WTC11 (cell line): Measurements from ENCODE around the gene MEIS2. TPM values are rescaled to one million over a fixed set of nuclear protein-coding genes. Genes with fewer than 3 reads are reported as not detected.

Experiments used
- ATAC-seq: fragments of 200-7000 bp; cut with Tn5 transposase; 2 replicates; pipeline ENCODE4 v1.10.0; 2021; ENCODE audit warnings: mild to moderate bottlenecking, moderate library complexity
- CTCF ChIA-PET: fragments of 300-600 bp; sonication (Branson Sonifier 250); formaldehyde crosslinking; loops from one replicate; lab custom pipeline; 2021; ENCODE audit warnings: antibody characterized with exemption; lab: Charles Lee
- POLR2A ChIA-PET: fragments of 350-600 bp; sonication (Branson Sonifier 250); formaldehyde crosslinking; loops from one replicate; lab custom pipeline; 2021; ENCODE audit warnings: antibody characterized with exemption; lab: Charles Lee
- DNase-seq: peaks from one replicate; pipeline ENCODE4 v3.0.0; 2021; ENCODE audit warnings: low spot score
- H3K27ac Mint-ChIP-seq: 2 replicates; pipeline ENCODE4 v1.8.0; 2021; ENCODE audit warnings: mixed read lengths
- H3K27me3 Mint-ChIP-seq: 2 replicates; pipeline ENCODE4 v1.8.0; 2021; ENCODE audit warnings: low read depth, mild to moderate bottlenecking, moderate library complexity, mixed read lengths
- H3K36me3 Mint-ChIP-seq: 2 replicates; pipeline ENCODE4 v1.8.0; 2021; ENCODE audit warnings: mixed read lengths
- H3K4me1 Mint-ChIP-seq: 2 replicates; pipeline ENCODE4 v1.8.0; 2022; ENCODE audit warnings: mixed read lengths
- H3K4me3 Mint-ChIP-seq: 2 replicates; pipeline ENCODE4 v1.8.0; 2021; ENCODE audit warnings: mild to moderate bottlenecking, moderate library complexity, mixed read lengths
- H3K9me3 Mint-ChIP-seq: 2 replicates; pipeline ENCODE4 v1.8.0; 2021; ENCODE audit warnings: mixed read lengths
- ARID4B ChIP-seq: sonication (generic); formaldehyde crosslinking; IDR thresholded peaks from 2 replicates; pipeline ENCODE4 v1.8.0; 2023; ENCODE audit warnings: missing genetic modification reagents, mild to moderate bottlenecking, borderline replicate concordance
- CREB1 ChIP-seq: sonication (generic); formaldehyde crosslinking; IDR thresholded peaks from 2 replicates; pipeline ENCODE4 v1.8.0; 2023; ENCODE audit warnings: mild to moderate bottlenecking, missing genetic modification reagents
- CREM ChIP-seq: sonication (generic); formaldehyde crosslinking; IDR thresholded peaks from 2 replicates; pipeline ENCODE4 v1.8.1; 2022; ENCODE audit warnings: mild to moderate bottlenecking, missing genetic modification reagents, moderate library complexity
- CTCF ChIP-seq: fragments of 200-600 bp; IDR thresholded peaks from 2 replicates; pipeline ENCODE4 v1.8.0; 2022; ENCODE audit warnings: antibody characterized with exemption
- EMX1 ChIP-seq: fragments of 250-450 bp; sonication (Bioruptor Pico); IDR thresholded peaks from 2 replicates; pipeline ENCODE4 v1.8.0; 2021; ENCODE audit warnings: mild to moderate bottlenecking
- FOXK1 ChIP-seq: sonication (generic); formaldehyde crosslinking; IDR thresholded peaks from 2 replicates; pipeline ENCODE4 v1.8.0; 2022; ENCODE audit warnings: mild to moderate bottlenecking, moderate library complexity, missing genetic modification reagents
- FOXP1 ChIP-seq: sonication (generic); formaldehyde crosslinking; IDR thresholded peaks from 2 replicates; pipeline ENCODE4 v1.8.0; 2022; ENCODE audit warnings: missing genetic modification reagents, mild to moderate bottlenecking, moderate library complexity, borderline replicate concordance
- FOXP4 ChIP-seq: sonication (generic); formaldehyde crosslinking; IDR thresholded peaks from 2 replicates; pipeline ENCODE4 v1.8.0; 2022; ENCODE audit warnings: mild to moderate bottlenecking, missing genetic modification reagents
- NFATC4 ChIP-seq: fragments of 250-450 bp; sonication (Bioruptor Pico); IDR thresholded peaks from 2 replicates; pipeline ENCODE4 v1.9.0; 2021; ENCODE audit warnings: mild to moderate bottlenecking
- NFYB ChIP-seq: sonication (generic); formaldehyde crosslinking; conservative IDR thresholded peaks from 2 replicates; pipeline ENCODE4 v1.8.0; 2022; ENCODE audit warnings: low read depth, missing genetic modification reagents
- PRDM15 ChIP-seq: sonication (generic); formaldehyde crosslinking; IDR thresholded peaks from 2 replicates; pipeline ENCODE4 v1.8.0; 2022; ENCODE audit warnings: missing genetic modification reagents
- SOX15 ChIP-seq: fragments of 250-450 bp; sonication (Bioruptor Pico); IDR thresholded peaks from 2 replicates; pipeline ENCODE4 v1.9.0; 2021; ENCODE audit warnings: mild to moderate bottlenecking
- STAT6 ChIP-seq: sonication (generic); formaldehyde crosslinking; conservative IDR thresholded peaks from 2 replicates; pipeline ENCODE4 v1.8.1; 2023; ENCODE audit warnings: mild to moderate bottlenecking, low read depth, missing genetic modification reagents, moderate library complexity
- ZNF138 ChIP-seq: sonication (generic); formaldehyde crosslinking; conservative IDR thresholded peaks from 2 replicates; pipeline ENCODE4 v1.8.1; 2022; ENCODE audit warnings: mild to moderate bottlenecking, moderate library complexity, missing genetic modification reagents
- ZNF416 ChIP-seq: fragments of 250-450 bp; sonication (Bioruptor Pico); IDR thresholded peaks from 2 replicates; pipeline ENCODE4 v1.9.0; 2021; ENCODE audit warnings: mild to moderate bottlenecking, inconsistent platforms
- ZNF512 ChIP-seq: sonication (generic); formaldehyde crosslinking; IDR thresholded peaks from 2 replicates; pipeline ENCODE4 v1.8.1; 2022; ENCODE audit warnings: missing genetic modification reagents, borderline replicate concordance
- total RNA-seq: library from RNA; stranded (reverse); gene quantifications from 3 replicates; pipeline ENCODE4 v1.2.3, GENCODE V29; 2021

MEIS2 gene
- total RNA-seq, 1 experiment from 2014 or later, result 0.57 TPM

- POLR2A ChIA-PET, result no interaction called here
- no peak for DNase-seq
- Mint-ChIP-seq H3K4me3 (no peak overlapping the region), H3K4me1 (peaks cover 14% of the 10 kb centered on the region), H3K27ac (no peak overlapping the region), H3K36me3 (no peaks in the 10 kb centered on the region)
- TF ChIP-seq CREB1, result no peak
- TF ChIP-seq FOXK1, result no peak
- TF ChIP-seq EMX1 (CRISPR knock-in tag), result no peak
- TF ChIP-seq FOXP1 (CRISPR knock-in tag), result no peak
- TF ChIP-seq NFATC4 (CRISPR knock-in tag), result no peak
- TF ChIP-seq ZNF416, result no peak
- no peak for TF ChIP-seq SOX15 (CRISPR knock-in tag)
- TF ChIP-seq CTCF, result no peak
- no peak for TF ChIP-seq STAT6
- TF ChIP-seq CREM (CRISPR knock-in tag), result no peak
- no peak for TF ChIP-seq ZNF138 (CRISPR knock-in tag)
- no peak for TF ChIP-seq PRDM15 (CRISPR knock-in tag)
- TF ChIP-seq FOXP4 (CRISPR knock-in tag), result no peak
- no peak for TF ChIP-seq NFYB (CRISPR knock-in tag)
- TF ChIP-seq ZNF512, result no peak
- no peak for TF ChIP-seq ARID4B (CRISPR knock-in tag)
- TF ChIP-seq, all 79 proteins: peak for 0
- CTCF ChIA-PET, result no interaction called here
- no peaks in the 10 kb centered on the region for H3K9me3 Mint-ChIP-seq
- ATAC-seq, result no peak
- H3K27me3 Mint-ChIP-seq, result no peaks in the 10 kb centered on the region
Measured at GRCh38 chr15:37137221-37137620, 36.9 kb upstream of the MEIS2 start.
